ENCODE measurements around the gene DYNLT4.
A peak's percentile ranks its signal among the peaks of the same experiment; 100 is the strongest.

DYNLT4 gene

DNA sequence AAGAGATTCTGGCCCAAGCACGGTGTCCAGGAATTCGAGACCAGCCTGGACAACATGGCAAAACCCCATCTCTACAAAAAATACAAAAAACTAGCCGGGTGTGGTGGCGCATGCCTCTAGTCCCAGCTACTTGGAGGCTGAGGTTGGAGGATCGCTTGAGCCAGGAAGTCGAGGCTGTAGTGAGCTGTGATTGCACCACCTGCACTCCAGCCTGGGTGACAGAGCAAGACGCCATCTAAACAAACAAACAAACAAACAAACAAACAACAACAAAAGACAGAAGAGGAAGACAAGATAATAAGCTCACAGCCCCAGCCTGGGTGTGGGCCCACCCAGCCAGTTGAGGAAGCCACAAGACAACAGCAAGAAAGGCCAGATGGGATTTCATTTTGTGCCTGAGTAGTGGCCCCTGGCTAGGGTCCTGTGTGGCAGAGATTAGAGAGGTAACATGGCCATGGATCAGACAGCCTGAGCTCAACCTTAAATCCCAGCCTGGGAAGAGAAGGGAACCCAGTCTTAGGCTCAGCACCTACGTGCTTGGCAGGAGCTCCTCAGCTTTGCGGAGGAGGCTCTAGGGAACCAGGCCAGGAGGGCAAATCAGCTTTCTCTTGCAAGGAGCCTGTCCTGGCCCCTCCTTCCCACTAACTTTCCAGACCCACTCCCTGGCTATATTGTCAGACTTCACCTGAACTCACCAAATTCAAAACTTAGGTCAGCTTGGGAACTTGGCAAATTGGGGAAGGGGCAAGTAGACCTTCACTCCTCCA, 14.2 kb downstream of the DYNLT4 start:
- FAIRE-seq (no peak), DNase-seq (ENCODE audit: insufficient read length, low spot score) (no peak)

DNA sequence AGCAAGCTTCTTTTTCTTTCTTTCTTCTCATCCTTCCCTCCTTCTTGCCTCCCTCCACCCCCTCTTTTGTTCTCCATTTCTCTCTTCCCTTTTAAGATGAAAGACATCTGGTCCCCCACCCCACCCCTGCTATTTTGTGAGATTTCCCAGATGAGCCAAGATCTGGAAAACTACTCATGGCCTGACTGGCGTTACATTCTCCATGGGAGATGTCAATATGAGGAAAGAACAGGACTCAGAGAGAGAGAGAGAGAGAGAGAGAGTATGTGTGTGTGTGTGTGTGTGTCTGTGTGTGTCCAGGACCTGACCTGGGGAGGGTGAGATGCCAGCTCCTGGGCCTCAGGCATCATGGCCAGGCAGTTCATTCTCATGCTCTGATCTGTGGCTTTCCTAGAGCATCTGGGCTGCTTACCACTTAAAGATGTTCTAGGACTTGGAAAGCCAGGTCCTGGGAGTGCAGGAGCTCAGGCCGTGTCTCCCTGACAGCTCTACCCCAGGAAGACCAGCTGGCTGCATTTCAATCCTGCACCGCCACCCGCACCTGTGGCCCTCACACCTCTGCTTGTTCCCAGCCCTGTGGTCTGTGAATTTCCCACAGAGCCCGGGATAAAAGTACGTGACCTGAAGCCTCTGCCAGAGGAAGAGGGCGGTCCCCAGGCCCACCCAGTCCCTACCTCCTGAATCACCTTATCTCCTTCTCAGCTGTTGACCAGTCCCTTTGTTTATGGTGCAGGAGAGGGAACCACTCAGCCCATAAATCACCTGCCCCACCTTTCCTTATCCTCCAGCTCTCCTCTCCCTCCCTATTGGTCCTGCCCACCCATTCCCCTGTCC, 16.0 kb downstream of the DYNLT4 start:
- no peak for FAIRE-seq
- no peak for DNase-seq (ENCODE audit: insufficient read length, low spot score)

DNA sequence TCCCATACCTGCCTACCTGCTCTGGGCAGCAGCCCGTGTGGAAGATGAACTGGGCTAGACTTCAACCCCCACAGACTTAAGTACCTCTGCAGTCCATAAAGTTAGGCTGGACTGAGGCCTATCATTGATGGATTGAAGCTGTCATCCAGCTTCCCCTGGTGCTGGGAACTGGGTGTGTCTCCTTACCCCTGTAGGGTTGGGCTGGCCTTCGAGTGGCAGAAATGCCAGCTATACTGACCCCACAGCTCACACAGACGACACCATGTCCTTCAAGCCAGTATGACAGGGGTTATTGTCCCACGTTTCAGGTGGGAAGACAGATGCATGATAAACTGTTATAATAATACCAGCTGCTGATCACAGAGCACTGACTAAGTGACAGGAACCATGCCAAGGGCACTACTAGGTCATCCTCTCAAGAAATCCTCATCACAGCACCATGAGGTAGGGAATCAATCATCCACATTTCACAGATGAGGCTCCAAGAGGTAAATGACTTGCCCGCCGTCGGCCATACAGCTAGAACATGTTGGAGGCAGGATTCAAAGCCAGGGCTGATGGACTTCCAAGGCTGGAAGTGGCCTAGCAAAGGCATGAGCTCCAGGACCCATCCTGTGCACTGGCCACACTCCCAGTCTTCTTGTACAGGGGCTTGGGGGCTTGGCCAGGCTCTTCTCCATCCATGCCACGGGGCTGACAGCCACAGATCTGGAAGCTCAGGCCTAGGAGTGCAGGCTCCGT, 18.9 kb downstream of the DYNLT4 start, which contains the start of gene BEST4:
TSS of gene BEST4 (minus strand) at position 51 of the 741 bp plus-strand sequence. CDS start 465 bp downstream, outside the sequence.
- FAIRE-seq (no peak), DNase-seq (ENCODE audit: insufficient read length, low spot score) (no peak)

DNA sequence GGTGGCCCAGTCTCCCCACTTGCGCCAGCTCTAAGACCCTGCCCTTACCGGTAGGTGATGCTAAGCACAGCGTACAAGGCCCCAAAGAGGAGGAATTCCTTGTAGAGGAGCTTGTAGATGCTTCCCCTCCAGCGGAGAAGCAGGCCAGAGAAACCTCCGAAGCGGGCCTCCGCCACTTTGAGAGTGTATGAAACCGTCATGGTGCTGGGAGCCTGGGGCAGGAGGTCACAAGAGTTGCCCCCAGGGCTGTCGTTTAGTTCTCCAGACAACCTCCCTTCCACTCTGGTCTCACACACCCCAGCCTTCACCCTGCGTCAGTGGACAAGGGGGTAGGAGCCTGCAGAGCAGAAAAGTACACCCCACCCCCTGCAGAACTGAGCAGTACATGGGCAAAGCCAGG, 19.6 kb downstream of the DYNLT4 start:
- DNase-seq (ENCODE audit: insufficient read length, low spot score), result no peak
- FAIRE-seq, result no peak

DNA sequence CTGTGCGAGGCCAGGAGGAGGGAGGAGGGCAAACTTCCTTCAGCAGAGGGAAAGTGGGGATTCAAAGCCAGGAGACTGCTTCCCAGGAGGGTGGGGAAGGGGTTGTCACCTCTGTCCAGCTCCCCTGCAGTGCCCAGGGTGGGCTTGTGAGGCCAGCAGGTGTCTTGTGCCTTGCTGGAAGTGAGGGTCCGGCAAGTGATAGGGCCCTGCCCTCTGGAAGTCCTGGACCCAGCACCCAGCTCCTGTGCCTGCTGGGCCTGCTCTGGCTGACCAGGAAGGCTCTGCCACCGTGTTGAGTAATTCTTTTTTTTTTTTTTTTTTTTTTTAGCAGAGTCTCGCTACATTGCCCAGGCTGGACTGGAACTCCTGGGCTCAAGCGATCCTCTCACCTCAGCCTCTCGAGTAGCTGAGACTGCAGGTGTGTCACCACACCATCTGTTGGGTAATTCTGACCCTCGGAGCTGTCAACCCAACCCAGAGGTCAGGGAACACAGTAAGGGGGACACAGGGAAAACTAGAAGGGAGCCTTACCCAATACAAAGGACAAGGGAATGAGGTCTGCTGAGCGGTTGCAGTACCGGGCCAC, 20.2 kb downstream of the DYNLT4 start:
- no peak for DNase-seq (ENCODE audit: insufficient read length, low spot score)
- FAIRE-seq, result no peak

DNA sequence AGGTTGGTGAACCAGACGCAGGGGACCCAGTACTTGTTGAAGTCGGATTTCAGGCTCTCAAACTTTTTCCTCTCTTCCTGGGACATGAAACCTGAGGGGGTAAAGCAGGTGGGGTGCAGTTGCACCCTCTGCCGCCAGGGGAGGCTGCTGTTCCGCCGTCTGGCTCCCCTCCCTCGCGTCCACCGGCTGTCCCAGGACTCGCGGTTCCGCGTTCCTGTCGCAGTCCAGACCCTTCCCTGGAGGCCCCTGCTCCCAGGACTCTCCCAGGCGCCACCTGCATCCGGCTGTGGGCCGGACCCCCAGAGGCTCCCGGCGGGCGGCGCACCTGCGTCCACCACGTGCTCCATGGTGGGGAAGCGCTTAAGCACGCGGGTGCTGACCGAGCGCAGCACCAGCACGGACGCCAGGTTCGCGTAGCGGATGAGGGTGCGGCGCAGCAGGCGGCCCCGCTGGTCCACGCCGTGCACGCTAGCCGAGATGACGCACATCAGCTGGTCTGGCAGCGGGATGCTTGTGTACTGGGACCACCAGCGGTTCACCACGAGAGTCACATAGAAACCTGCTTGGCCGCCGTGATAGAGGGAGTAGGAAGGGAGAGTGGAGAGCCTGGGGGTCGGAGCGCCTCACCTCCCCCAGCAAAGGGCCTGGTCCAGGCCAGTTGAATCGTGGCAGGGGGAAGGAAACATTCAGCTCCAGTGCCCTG, 20.9 kb downstream of the DYNLT4 start:
- peak; percentile 56 for FAIRE-seq

DNA sequence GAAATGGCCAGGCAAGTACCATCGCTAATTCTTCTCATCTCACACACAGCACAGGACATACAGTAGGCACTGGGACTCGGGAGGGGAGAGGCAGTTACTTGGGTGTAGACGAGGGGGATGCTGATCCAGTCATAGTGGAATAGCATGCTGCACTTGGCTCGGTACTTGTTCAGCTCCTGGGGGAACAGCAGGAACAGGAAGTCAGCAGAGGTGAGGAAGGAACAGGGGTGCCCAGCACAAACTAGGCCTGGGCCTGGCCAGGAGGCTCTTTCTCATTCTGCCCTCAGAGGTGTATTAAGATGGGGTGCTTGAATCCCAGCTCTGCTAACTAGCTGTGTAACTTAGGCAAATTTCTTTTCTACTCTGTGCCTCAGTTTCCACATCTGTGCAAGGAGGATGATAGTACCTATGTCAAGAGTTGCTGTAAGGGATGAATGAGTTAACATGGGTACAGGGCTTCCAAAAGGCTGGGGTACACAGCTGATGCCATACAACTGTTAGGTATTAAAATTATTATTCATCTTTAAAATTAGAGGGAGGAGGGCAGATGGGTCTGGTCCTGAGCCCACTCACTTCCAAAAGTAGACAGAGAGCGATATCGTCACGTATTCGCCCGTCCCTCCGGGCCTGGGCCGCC, 21.5 kb downstream of the DYNLT4 start:
- FAIRE-seq, result no peak
- no peak for DNase-seq (ENCODE audit: insufficient read length, low spot score)

More for the DNA sequence above, 20.9 kb downstream of the DYNLT4 start:
- no peak for DNase-seq (ENCODE audit: insufficient read length, low spot score)

DNA sequence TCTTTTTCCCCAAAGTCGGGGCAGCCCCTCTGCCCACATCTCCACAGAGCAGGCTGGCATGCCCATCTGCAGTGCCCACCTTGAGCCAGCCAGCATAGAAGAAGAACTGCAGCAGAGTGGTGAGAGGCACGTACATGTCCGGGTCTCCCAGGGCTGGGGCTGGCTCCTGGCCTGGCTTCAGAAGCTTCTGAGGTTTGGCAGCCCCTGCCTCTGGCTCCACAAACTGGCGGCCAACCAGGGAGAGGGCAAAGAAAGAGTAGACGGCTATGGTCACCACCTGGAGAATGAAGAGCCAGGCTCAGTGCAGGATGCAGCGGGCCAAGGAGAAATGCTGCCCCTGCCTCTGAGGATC, 22.1 kb downstream of the DYNLT4 start:
- DNase-seq (ENCODE audit: insufficient read length, low spot score), result no peak
- no peak for FAIRE-seq

DNA sequence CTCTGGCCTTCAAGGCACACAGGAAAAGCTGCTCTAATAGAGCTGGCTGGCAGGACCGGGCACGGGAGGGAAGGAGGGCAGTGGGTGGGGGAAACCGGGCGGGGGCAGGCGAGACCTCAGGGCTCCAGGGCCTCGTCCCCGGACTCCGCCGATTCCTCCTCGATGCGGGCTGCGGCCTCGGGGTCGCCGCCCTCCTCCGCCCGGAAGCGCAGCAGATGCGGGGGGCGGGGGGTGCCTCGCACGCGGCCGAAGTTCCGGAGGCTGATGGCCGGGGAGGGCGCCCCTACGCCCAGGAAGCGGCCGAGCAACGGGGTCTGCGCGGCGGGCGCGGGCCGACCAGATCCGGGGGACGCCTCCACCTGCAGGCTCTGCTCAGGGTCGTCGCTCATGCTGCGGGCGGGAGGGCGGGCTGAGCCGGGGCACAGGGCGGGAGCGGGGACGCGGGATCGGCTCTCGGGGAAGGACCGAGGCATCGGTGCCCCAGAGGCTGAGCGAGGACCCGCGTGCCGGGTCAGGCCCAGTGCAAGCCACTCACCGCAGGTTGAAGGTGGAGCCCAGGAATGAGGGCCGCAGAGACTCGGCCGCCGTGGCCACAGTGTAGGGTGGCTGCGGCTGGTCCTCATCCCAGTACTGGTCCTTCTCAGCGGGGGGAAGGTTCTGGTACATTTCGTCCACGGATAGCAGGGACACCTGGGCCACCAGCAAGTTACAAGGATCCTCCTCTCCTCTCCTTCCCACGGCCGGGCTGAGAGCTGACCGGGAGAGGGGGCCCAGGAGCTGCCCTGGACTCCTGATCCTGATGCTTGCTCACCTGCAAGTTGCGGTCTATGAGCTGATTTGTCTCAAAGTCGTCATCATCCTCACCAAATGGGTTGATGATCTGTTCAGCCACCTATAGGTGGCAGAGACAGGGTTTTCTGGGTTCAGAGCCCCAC, 22.8 kb downstream of the DYNLT4 start:
- FAIRE-seq (no peak), DNase-seq (ENCODE audit: insufficient read length, low spot score) (no peak)

DNA sequence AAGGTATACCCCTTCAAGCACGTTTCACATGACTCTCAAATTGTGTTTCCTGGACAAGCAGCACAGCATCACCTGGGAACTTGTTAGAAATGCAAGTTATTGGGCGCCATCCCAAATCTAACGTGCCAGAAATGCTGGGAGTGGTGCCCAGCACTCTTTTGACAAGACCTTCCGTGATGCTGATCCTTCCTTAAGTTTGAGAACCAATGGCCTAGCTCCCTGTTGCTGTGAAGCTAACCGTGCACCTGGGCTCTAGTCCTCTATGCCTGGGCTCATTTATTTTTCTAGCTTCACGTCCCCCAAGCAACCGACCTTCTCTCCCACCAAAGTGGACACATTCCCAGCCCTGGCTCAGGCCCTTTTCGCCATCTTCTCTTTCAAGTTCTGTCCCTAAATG, 23.5 kb downstream of the DYNLT4 start:
- DNase-seq (ENCODE audit: insufficient read length, low spot score) (no peak), FAIRE-seq (no peak)

DNA sequence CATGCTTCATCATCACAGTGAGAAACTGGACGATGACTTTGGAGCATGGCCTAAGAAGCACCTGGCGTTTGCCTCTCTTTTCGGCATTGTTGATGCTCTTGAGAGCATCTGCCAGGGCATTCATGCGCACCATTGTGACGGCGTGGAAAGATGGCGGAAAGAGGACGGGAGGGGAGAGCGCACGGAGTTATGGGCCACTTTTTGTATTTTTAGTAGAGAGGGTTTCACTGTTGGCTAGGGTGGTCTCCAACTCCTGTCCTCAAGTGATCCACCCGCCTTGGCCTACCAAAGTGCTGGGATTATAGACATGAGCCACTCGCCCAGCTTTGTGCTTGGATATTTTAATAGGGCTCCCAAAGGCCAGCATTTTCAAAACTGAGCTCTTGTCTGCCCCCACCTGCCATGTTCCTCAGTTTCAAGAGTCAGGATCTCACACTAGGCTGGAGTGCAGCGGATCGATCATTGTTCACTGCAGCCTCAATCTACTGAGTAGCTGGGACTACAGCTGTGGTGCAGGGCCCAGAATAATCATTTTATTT, 26.5 kb downstream of the DYNLT4 start:
- DNase-seq (ENCODE audit: insufficient read length, low spot score), result no peak
- no peak for FAIRE-seq

DNA sequence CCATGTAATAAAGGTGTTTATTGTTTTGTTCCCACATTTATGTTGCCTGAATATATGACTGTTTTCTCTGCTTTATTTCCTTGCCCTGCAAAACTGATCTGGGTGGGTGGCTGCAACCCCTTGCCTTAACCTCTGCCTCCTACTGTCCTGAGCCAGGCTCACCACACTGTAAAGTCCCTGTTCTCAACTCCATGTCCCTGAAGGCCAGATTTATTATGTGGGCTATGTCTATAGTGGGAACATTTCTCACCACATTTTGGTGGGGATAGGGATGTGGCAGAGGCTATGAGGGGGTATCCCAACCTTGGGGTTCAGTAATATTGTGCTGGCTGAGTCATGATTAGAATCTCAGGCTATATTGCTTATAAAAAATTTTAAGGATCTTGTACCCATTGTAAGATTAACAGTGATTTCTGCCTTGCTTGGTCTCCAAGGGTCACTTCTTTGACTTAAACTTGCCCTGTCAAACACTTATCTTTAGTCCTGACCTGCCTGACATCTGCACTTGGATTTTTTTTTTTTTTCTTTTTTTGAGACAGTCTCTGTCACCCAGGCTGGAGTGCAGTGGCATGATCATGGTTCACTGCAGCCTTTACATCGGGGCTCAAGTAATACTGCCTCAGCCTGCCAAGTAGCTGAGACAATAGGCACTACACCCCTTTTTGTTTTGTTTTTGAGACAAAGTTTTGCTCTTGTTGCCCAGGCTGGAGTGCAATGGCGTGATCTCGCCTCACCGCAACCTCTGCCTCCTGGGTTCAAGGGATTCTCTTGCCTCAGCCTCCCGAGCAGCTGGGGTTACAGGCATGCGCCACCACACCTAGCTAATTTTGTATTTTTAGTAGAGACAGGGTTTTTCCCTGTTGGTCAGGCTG, 28.2 kb downstream of the DYNLT4 start:
- DNase-seq (ENCODE audit: insufficient read length, low spot score) (no peak), FAIRE-seq (no peak)

DNA sequence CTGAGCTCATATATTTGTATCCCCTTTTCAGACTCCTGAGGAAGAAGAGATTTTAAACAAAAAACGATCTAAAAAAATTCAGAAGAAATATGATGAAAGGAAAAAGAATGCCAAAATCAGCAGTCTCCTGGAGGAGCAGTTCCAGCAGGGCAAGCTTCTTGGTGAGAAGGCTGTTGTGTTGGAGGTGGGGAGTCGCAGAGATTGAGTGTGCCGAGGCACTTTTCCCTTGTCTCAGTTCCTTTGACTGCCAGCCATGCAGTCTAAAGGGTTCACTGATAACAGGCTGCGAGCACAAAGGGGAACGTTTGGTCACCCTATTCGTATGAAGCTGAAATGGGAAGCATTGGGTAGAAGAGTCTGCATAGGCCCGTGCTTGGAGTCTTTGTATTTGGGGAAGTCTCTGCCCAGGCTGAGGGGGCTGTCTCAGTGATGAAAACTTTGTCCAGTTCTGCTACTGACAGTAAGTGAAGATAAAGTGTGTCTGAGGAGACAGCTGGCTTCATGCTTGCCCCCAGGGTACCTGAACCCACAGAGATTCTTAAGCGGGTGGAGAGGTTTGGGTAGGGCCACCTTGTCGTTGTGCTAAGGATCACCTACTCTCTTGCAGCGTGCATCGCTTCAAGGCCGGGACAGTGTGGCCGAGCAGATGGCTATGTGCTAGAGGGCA, 29.0 kb downstream of the DYNLT4 start:
- DNase-seq (ENCODE audit: insufficient read length, low spot score) (no peak), FAIRE-seq (no peak)

DNA sequence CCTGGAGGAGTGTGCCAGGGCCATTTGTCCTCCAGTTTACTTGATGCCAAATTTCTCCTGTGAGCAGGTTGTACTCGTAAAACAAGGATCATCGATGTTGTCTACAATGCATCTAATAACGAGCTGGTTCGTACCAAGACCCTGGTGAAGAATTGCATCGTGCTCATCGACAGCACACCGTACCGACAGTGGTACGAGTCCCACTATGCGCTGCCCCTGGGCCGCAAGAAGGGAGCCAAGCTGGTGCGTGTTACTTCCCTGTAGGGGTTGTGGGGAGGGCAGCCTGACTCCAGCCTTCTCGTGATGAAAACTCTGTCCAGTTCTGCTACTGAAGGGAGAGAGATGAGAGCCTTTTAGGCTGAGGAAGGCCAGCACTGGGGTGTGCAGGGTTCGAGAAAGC, 29.6 kb downstream of the DYNLT4 start:
- no peak for FAIRE-seq
- no peak for DNase-seq (ENCODE audit: insufficient read length, low spot score)

DNA sequence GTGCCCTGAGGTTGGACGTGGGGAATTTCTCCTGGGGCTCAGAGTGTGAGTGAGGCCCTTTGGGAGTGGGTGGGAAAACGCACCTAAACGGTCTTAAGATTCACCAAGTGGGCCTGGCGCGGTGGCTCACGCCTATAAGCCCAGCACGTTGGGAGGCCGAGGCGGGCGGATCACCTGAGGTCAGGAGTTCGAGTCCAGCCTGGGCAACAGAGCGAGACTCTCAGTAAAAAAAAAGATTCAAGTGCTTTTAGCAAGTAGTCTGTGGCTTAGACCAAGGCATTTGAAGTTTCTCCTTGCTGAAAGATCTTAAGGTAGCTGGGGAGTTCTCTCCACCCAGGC, 30.5 kb downstream of the DYNLT4 start:
- no peak for FAIRE-seq
- DNase-seq (ENCODE audit: insufficient read length, low spot score), result no peak

DNA sequence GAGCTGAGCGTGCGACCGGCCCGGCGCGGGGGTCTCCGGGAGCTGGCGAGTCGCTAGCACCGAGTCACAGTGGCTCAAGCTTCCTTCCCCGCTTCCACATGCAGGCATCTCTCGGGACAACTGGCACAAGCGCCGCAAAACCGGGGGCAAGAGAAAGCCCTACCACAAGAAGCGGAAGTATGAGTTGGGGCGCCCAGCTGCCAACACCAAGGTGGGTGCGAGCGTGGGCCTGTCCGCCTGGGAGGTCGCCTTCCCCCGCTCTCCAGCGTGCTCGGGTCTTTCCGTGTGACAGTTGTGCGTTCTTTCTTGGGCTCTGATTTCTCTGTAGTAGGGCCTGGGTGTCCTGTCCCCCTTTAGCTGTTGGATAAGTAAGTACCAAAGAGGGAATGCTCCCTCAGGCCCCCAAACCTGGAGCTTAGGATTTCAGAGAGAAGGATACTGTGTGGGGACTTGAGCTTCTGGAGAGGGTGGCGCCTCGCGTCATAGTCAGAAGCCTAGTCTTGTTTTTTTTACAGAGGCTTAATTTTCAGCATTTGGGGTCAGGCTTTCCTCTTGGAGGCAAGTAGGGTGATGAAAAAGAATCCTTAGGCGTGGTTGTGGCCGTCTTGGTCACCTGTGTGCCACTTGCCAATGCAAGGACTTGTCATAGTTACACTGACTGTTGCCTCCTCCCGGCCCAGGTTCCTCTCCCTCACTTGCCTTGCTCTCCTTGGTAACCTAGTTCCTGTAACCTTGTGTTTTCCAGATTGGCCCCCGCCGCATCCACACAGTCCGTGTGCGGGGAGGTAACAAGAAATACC, 31.0 kb downstream of the DYNLT4 start:
- FAIRE-seq (peak; percentile 14), DNase-seq (ENCODE audit: insufficient read length, low spot score) (peak; percentile 16)
